KOPT-K1 (cell line): ENCODE results near the gene HSPBAP1.

Experiments
- H3K27ac ChIP-seq: fragments of 200-600 bp; sonication (generic); 2 replicates; pipeline ENCODE4 v1.5.1; 2016; ENCODE audit warnings: antibody characterized with exemption, mild to moderate bottlenecking, low read depth, low read length; ENCODE audit not compliant: poor library complexity, severe bottlenecking
- H3K36me3 ChIP-seq: fragments of 200-600 bp; sonication (generic); 2 replicates; pipeline ENCODE4 v1.5.1; 2017; ENCODE audit warnings: antibody characterized with exemption, mild to moderate bottlenecking, low read length, moderate library complexity; ENCODE audit not compliant: insufficient read depth
- H3K9me3 ChIP-seq: fragments of 200-600 bp; sonication (generic); 2 replicates; pipeline ENCODE4 v1.5.1; 2017; ENCODE audit warnings: antibody characterized with exemption, low read length, mild to moderate bottlenecking; ENCODE audit not compliant: insufficient read depth, poor library complexity, severe bottlenecking

HSPBAP1 gene

DNA sequence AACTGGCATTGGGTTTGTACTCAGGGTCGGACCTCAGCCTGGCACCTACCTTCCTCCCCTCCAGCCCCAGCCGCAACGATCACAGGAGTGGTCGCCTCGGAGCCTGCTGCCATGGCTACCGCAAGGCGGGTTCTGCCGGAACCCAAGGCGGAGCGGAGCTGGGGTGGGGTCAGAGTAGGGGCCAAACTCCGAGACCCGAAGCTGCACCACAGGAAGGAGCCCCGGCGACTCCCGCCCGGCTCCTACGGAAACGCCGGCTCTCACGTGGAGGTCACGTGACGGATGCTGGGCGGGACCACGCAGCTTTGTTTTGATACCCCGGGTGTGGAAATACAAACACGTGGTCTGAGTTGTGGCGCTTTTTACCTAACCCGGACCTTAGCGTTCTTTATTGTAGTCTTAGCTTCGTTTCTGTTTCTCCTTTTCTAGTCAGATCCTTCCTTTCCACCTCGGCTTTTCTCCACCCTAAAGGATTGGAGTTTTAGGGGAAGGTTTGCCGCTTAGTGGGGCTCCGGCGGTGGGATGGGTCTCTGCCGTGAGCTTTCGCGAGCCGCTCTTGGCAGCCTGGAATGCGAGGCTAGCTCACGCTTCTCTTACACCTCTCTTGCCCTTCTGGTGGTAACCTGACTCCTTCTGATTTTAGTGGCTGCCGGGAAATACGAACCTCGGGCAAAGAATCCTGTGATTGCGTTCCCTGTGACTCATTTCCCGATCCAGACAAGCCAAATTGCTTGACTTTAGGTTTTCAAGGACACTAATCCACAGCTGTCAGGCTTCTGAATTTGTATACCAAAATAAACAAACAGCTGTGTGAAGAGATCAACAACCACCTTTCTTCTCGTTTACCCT lies at the start of gene HSPBAP1:
Gene HSPBAP1, minus strand, starts transcription at position 264 of the 849 bp plus-strand sequence. Its CDS starts 151 bp downstream, at position 113.
- H3K36me3 ChIP-seq, result no peaks in the 10 kb centered on the region
- no peaks in the 10 kb centered on the region for H3K9me3 ChIP-seq
- peak within 1 kb of the TSS; percentile 56 for H3K27ac ChIP-seq

GRCh38 chr3:122835590-122835989 lies 42.0 kb upstream of the HSPBAP1 start:
- H3K36me3 ChIP-seq, result no peaks in the 10 kb centered on the region
- no peaks in the 10 kb centered on the region for H3K9me3 ChIP-seq
- H3K27ac ChIP-seq, result no peak overlapping the region

- no peak overlapping the region for H3K27ac ChIP-seq
- no peaks in the 10 kb centered on the region for H3K9me3 ChIP-seq
- peaks cover 15% of the 10 kb centered on the region; the same call in 1 of the 2 replicates for H3K36me3 ChIP-seq
These were observed 34.6 kb upstream of the HSPBAP1 start for GRCh38 chr3:122828281-122828680.

DNA sequence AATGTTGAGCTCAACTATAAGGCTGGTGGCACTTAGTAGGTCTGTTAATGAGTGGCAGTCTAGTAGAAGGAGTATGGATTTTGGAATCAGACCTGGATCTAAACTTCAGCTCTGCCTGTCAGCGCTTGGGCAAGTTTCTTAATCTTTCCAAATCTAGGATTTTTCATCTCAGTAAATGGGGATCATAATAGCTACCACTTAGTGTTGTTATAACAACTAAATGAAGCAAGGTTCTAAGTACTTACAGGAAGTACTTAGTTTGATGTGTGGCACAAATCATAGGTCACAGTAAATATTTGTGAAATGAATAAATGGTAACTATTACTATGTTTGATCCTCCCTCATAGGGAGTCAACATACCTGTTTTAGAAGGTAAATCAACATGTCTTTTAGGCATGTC lies 32.6 kb upstream of the HSPBAP1 start:
- Histone ChIP-seq H3K27ac (no peak overlapping the region), H3K9me3 (no peaks in the 10 kb centered on the region), H3K36me3 (peaks cover 15% of the 10 kb centered on the region; the same call in 1 of the 2 replicates)

- H3K36me3 ChIP-seq, result peaks cover 15% of the 10 kb centered on the region; the same call in 1 of the 2 replicates
- no peaks in the 10 kb centered on the region for H3K9me3 ChIP-seq
- H3K27ac ChIP-seq, result no peak overlapping the region
These were observed 31.8 kb upstream of the HSPBAP1 start for GRCh38 chr3:122825460-122825859.

GRCh38 chr3:122824465-122825381 lies 31.1 kb upstream of the HSPBAP1 start:
- H3K36me3 ChIP-seq, result peaks cover 15% of the 10 kb centered on the region; the same call in 1 of the 2 replicates
- H3K9me3 ChIP-seq, result no peaks in the 10 kb centered on the region
- no peak overlapping the region for H3K27ac ChIP-seq

DNA sequence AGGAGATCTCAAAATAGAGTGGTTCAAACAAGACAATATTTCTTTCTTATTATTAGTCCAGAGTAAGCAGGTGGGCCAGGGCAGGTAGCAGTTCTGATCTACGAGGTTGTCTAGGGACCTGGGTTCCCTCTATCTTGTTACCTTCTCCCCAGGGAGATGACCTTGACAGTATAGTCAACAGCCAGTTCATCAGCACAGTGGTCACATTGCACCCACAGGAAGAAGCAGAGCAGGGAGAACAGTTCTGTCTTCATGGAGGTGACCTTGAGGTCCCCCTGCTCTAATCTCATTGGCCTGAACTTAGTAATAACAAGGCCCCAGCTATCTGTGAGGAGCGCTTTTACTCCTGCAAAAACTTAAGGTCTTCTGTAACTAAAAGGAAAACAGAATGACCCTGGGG lies 23.0 kb upstream of the HSPBAP1 start:
- Histone ChIP-seq H3K27ac (no peak overlapping the region), H3K36me3 (no peaks in the 10 kb centered on the region), H3K9me3 (no peaks in the 10 kb centered on the region)

- H3K9me3 ChIP-seq, result no peaks in the 10 kb centered on the region
- no peak overlapping the region for H3K27ac ChIP-seq
- H3K36me3 ChIP-seq, result no peaks in the 10 kb centered on the region
These were observed 17.1 kb upstream of the HSPBAP1 start for GRCh38 chr3:122810734-122811133.

DNA sequence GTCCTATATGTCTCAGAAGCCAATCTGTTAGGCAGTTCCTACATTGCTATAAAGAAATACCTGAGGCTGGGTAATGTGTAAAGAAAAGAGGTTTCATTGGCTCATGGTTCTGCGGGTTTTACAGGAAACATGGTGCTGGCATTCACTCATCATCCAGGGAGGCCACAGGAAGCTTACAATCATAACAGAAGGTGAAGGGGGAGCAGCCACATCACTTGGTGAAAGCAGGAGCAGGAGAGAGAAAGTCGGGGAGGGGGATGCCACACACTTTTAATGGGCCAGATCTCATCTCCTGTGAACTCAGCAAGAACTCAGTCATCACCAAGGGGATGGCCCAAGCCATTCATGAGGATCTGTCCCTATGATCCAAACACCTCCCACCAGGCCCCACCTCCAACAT lies 10.3 kb upstream of the HSPBAP1 start:
- Histone ChIP-seq H3K9me3 (no peaks in the 10 kb centered on the region), H3K27ac (no peak overlapping the region), H3K36me3 (no peaks in the 10 kb centered on the region)

- Histone ChIP-seq H3K36me3 (no peaks in the 10 kb centered on the region), H3K27ac (no peak overlapping the region), H3K9me3 (no peaks in the 10 kb centered on the region)
These were observed 8.7 kb upstream of the HSPBAP1 start for GRCh38 chr3:122802323-122802722.

DNA sequence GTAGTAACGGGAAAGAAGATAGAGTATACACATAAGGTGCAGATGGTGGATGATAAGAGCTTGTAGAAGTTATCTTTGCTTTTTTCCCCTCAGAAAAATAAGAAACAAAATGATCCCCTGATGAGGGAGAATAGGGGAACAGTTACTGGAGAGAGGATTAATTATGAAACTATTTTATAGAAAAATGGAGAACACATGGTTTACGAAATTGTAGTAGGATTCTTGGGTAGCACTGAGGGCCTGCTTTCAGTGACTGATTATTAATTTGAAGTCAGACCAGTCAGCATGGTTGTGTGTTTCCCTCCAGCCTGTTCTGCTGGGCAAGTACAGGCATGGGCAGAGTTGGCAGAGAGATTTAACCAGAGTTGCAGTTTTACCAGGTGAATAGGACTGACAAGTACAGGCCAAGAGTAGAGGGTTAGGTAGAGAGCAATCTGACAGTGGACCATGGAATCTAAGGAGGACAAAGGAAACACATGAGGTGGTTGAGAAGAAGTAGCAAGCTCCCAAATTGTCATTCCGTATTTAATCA lies 7.1 kb upstream of the HSPBAP1 start:
- Histone ChIP-seq H3K27ac (no peak overlapping the region), H3K36me3 (no peaks in the 10 kb centered on the region), H3K9me3 (no peaks in the 10 kb centered on the region)

GRCh38 chr3:122800031-122800430 lies 6.4 kb upstream of the HSPBAP1 start:
- H3K9me3 ChIP-seq, result no peaks in the 10 kb centered on the region
- no peaks in the 10 kb centered on the region for H3K36me3 ChIP-seq
- H3K27ac ChIP-seq, result no peak overlapping the region

DNA sequence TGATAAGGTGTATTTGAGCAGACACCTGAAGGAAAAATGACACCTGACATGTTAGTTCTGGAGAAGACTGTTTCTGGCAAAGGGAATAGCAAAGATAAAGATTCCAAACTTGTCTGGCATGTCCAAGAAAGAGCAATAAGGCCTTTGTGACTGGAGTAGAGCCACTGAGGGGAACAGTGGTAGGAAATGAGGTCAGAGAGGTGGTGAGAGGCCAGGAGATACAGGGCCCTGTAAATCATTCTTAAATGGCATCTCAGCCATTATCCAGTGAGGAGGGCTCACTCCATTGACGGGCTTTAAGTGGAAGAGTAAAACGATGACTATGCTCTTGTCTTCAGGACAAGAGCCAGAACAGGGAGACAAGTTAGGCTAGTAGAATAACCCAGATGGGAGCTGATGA lies 5.7 kb upstream of the HSPBAP1 start:
- H3K9me3 ChIP-seq, result no peaks in the 10 kb centered on the region
- H3K27ac ChIP-seq, result no peak overlapping the region
- no peaks in the 10 kb centered on the region for H3K36me3 ChIP-seq

DNA sequence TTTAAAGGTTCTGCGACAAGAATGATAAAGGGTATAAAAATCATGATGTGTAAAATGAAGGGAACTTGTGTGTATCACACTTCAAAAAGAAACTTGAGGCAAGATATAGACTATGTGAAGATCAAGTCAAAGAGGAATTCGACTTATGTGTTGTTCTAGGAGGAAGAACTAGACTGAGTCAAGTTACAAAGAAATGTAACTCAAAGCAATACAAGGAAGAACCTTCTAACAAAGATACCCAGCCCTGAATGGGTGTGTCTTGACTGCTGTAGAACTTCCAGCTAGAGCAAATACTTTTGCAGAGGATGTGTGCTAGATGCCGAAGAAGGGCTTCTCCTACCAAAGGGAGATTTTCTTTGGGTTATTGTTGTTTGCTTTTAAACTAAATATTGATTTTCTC lies 3.7 kb upstream of the HSPBAP1 start:
- H3K9me3 ChIP-seq, result no peaks in the 10 kb centered on the region
- no peaks in the 10 kb centered on the region for H3K36me3 ChIP-seq
- H3K27ac ChIP-seq, result no peak overlapping the region

- Histone ChIP-seq H3K36me3 (no peaks in the 10 kb centered on the region), H3K9me3 (no peaks in the 10 kb centered on the region), H3K27ac (peak overlapping the region; percentile 47)
These were observed 2.1 kb upstream of the HSPBAP1 start for GRCh38 chr3:122795674-122796195.
